Measurements from ENCODE around the gene GPR33. TPM values are rescaled to one million over a fixed set of nuclear protein-coding genes. Genes with fewer than 3 reads are reported as not detected.

GPR33 gene
- total RNA-seq, 2 donors from 2014 or later, result not detected

Other genes starting within 250 kb of the GPR33 start
- gene HEATR5A, start 67.5 kb downstream of the GPR33 start, total RNA-seq, result 10 to 100 TPM; 60.4 to 69.6 TPM
- 10 to 100 TPM; 11.8 to 14.6 TPM for gene DTD2, start 30.5 kb downstream of the GPR33 start, total RNA-seq
- 10 to 100 TPM; 12.3 to 13.5 TPM for gene NUBPL, start 73.4 kb upstream of the GPR33 start, total RNA-seq

All from left colon (tissue), 2 donors.